Skeletal muscle satellite cell (primary cell): ENCODE results near the gene CFAP54.

ENCODE experiments used
- H3K27me3 ChIP-seq: 2 replicates; pipeline ENCODE4 v1.7.0; 2013; ENCODE audit warnings: low read length; ENCODE audit not compliant: control insufficient read depth, insufficient read depth
- H3K36me3 ChIP-seq: 2 replicates; pipeline ENCODE4 v1.7.0; 2013; ENCODE audit warnings: mild to moderate bottlenecking, control low read depth, low read length; ENCODE audit not compliant: insufficient read depth
- H3K4me1 ChIP-seq: 2 replicates; pipeline ENCODE4 v1.7.0; 2013; ENCODE audit warnings: low read length; ENCODE audit not compliant: control insufficient read depth, insufficient read depth
- H3K4me2 ChIP-seq: 2 replicates; pipeline ENCODE4 v1.7.0; 2013; ENCODE audit warnings: mild to moderate bottlenecking, low read length
- H3K4me3 ChIP-seq: 2 replicates; pipeline ENCODE4 v1.7.0; 2013; ENCODE audit warnings: low read length
- H3K9ac ChIP-seq: 2 replicates; pipeline ENCODE4 v1.7.0; 2013; ENCODE audit warnings: mild to moderate bottlenecking, low read depth, low read length, moderate library complexity
- H3K9me3 ChIP-seq: replicated peaks from 2 replicates; pipeline ENCODE4 v1.7.0; 2013; ENCODE audit warnings: mild to moderate bottlenecking, control low read depth, low read length

The CFAP54 gene

DNA sequence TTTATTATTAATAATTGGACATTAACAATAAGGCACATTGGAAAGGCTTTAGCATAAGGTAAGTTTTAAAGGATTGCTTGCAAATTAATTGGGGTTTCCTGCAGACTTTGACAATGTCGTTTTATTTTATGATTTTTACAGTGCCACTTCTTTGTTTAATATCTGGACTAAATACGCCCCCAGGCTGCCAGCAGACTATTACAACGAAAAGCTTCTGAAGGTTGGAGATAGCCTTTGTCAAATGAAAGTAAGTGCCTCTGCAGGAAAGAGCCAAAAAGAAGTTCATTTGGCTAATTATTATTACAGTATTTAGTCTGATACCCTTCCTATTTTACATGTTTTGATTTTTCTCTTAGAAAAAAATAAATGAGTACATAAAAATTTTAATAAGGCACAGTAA, 11.3 kb downstream of the CFAP54 start:
- Histone ChIP-seq H3K4me3 (peak overlapping the region; percentile 29), H3K4me1 (peaks cover 20% of the 10 kb centered on the region), H3K9me3 (no peaks in the 10 kb centered on the region), H3K4me2 (peak overlapping the region; percentile 24), H3K9ac (peak overlapping the region; percentile 54), H3K36me3 (no peaks in the 10 kb centered on the region), H3K27me3 (no peaks in the 10 kb centered on the region)

DNA sequence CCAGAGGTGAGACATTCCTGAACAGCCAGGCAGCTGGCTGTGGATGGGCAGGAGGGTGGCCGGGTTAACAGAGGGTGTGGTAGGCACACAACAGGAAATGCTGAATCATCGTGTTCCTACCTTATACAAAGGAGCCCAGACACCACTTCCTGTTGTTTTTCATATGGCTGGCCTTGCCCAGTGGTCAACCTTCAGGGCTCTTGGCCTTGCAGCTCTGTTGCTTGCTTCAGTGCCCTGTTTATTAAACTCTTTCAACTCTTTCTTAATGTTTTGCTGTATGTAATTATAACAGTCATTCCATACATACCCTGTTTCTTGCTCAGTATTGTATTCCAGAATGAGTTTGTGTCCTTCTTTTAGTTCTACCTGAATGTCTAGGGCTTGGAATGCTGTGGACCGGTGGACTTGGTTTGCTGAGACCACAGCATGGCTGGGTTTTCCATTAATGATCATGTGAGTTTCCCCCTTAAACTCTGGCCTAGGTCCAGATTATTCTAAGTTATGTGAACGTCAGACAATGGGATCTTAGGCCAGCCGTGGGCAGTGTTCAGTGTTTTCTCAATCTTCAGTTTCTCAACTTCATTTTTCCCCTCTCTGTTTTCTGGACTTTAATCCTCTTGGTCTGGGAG, 11.9 kb downstream of the CFAP54 start:
- Histone ChIP-seq H3K4me2 (peak overlapping the region; percentile 24), H3K9ac (peak overlapping the region; percentile 54), H3K27me3 (no peaks in the 10 kb centered on the region)

DNA sequence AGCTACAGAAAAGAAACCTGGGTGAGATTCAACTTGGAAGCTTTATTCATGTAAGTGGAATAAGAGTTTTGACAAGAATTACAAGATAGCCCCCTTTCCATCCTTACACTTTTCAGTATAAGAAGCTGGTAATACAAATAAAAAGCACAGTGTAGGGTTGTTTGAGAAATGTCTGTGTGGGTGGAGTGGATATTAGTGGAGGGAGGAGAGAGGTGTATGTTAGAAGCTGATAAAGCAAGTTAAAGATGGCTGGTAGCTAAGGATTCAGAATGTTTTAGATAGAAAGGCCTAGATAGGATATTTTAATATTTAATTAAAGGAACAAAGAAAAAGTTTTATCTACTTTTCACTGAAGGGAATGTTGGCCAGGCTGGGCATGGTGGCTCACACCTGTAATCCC, 12.5 kb downstream of the CFAP54 start:
- Histone ChIP-seq H3K9me3 (no peaks in the 10 kb centered on the region), H3K4me2 (peak overlapping the region; percentile 24), H3K4me3 (no peak overlapping the region), H3K36me3 (no peaks in the 10 kb centered on the region), H3K4me1 (peaks cover 20% of the 10 kb centered on the region), H3K9ac (peak overlapping the region; percentile 54), H3K27me3 (no peaks in the 10 kb centered on the region)

More for the DNA sequence above, 11.9 kb downstream of the CFAP54 start:
- H3K4me1 ChIP-seq = peaks cover 20% of the 10 kb centered on the region
- H3K9me3 ChIP-seq = no peaks in the 10 kb centered on the region
- no peaks in the 10 kb centered on the region for H3K36me3 ChIP-seq
- peak overlapping the region; percentile 29 for H3K4me3 ChIP-seq

DNA sequence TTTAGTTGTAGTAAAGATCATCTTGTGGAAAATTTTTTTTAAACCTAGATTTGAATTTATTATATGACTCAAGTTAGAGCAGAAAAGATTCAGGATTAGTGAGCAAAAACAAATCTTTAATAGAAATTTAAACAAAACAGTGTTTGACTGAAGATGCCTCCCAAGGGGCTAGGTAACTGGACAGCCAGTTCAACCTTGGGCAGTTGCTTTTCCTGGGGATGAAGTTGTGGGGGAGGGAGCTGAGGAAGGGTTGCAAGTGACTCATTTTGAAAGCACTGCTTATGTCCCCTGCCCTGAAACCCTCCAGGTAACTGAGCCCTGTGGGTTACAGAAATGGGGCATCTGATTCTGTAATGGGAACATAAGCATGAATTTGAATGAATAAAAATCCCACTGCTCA, 13.1 kb downstream of the CFAP54 start:
- Histone ChIP-seq H3K9ac (no peak overlapping the region), H3K36me3 (no peaks in the 10 kb centered on the region), H3K9me3 (no peaks in the 10 kb centered on the region), H3K27me3 (no peaks in the 10 kb centered on the region), H3K4me1 (peaks cover 20% of the 10 kb centered on the region), H3K4me2 (no peak overlapping the region), H3K4me3 (no peak overlapping the region)

DNA sequence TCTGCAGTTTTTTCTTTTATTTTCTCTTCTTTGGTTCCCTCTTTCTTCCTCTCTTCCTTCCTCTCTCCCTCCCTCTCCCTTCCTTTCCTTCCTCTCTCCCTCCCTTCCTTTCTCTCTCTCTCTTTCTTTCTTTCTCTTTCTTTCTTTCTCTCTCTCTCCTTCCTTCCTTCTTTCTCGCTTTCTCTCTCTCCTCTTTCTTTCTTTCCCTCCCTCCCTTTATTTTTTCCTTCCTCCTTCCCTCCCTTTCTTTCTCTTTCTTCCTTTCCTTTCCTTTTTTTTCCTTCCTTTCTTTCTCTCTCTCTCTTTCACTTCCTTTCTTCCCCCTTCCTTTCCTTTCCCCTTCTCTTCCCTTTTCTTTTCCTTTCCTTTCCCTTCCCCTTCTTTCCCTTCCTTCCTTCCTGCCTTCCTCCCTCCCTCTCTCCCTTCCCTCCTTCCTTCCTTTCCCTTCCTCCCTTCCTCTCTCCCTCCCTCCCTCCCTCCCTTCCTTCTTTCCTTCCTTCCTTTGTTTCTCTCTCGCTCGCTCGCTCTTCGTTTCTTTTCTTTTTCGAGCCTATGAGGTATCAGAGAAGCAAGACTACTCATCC, 13.7 kb downstream of the CFAP54 start:
- Histone ChIP-seq H3K9ac (no peak overlapping the region), H3K27me3 (no peaks in the 10 kb centered on the region), H3K9me3 (no peaks in the 10 kb centered on the region), H3K4me3 (no peak overlapping the region), H3K4me1 (peaks cover 20% of the 10 kb centered on the region), H3K4me2 (no peak overlapping the region), H3K36me3 (no peaks in the 10 kb centered on the region)

DNA sequence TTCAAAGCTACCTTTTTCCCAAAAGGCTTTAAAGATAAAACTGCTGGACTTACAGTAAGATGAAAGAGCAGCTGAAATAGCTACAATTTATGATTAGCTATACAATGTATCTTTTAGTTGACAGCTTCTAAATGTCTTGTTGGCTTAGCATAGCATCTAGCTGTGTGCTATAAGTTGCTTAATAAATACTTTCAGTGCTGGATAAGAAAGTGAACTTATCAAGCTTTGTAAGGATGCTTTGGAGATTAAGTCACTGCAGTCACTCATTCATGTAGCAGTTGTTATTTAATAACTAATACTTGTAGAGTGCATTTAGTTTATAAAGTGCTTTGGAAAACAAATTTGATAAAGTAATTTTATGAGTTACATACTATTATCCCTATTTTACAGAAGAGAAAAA, 14.6 kb downstream of the CFAP54 start:
- no peaks in the 10 kb centered on the region for H3K36me3 ChIP-seq
- no peaks in the 10 kb centered on the region for H3K9me3 ChIP-seq
- H3K4me1 ChIP-seq = peaks cover 20% of the 10 kb centered on the region
- H3K4me3 ChIP-seq = no peak overlapping the region
- H3K27me3 ChIP-seq = no peaks in the 10 kb centered on the region
- no peak overlapping the region for H3K9ac ChIP-seq
- H3K4me2 ChIP-seq = no peak overlapping the region

DNA sequence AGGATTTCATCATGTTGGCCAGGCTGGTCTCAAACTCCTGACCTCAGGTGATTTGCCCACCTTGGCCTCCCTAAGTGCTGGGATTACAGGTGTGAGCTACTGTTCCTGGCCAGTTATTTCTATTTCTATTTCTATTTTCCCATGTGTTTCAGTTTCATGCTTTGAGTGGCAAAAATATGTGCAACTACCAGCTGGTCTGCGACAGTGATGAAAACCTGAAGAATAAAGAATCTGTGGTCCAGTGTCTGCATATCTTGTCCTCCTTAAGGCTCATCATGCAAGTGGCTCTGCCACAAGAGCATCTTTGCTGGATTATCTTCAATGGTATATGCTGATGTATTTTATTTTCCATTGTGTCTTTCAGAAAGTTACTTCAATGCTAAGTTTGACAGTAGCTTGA, 17.4 kb downstream of the CFAP54 start:
- H3K4me2 ChIP-seq = no peak overlapping the region
- H3K27me3 ChIP-seq = no peaks in the 10 kb centered on the region
- H3K9ac ChIP-seq = no peak overlapping the region
- no peak overlapping the region for H3K4me3 ChIP-seq
- H3K9me3 ChIP-seq = no peaks in the 10 kb centered on the region
- H3K36me3 ChIP-seq = no peaks in the 10 kb centered on the region
- H3K4me1 ChIP-seq = peaks cover 8% of the 10 kb centered on the region

DNA sequence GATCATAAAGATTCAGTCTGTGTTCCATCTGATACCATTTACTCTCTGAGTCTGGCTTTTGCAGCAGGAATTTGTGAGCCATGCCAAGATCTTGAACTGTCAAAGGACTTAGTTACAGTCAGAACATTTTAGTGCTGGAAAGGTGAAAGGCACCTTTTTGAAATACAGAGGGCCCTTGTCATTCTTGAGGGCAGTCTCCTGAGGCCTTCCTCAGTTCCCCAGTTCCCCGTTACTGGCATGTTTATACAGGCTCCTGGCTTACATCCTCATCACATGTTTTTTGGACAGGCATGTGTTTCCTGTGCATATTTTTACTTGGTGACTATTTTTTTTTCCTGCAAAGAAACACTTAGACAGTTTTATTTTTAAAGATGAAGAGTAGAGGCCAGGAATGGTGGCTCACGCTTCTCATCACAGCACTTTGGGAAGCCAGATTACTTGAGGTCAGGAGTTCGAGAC, 21.0 kb downstream of the CFAP54 start:
- no peaks in the 10 kb centered on the region for H3K36me3 ChIP-seq
- H3K9ac ChIP-seq = no peak overlapping the region
- H3K27me3 ChIP-seq = no peaks in the 10 kb centered on the region
- no peak overlapping the region for H3K4me3 ChIP-seq
- H3K4me2 ChIP-seq = no peak overlapping the region
- H3K4me1 ChIP-seq = peaks cover 7% of the 10 kb centered on the region
- H3K9me3 ChIP-seq = no peaks in the 10 kb centered on the region

DNA sequence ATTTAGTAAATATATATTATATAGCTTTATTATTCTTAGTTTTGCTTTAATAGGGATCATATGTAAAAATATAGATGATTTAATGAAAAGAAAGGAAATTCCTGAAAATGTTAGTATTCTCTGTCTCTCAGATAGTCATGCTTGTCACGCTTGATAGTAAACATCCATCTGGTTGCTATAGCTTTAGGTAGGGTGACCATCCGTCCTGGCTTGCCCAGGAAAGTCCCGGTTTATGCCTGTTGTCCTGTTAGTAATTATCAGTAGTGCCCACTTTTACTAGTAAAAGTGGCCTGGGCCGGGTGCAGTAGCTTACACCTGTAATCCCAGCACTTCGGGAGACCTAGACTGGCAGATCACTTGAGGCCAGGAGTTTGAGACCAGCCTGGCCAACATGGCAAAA, 23.8 kb downstream of the CFAP54 start:
- Histone ChIP-seq H3K4me1 (peaks cover 7% of the 10 kb centered on the region), H3K27me3 (no peaks in the 10 kb centered on the region), H3K9ac (no peak overlapping the region), H3K9me3 (no peaks in the 10 kb centered on the region), H3K4me3 (no peak overlapping the region), H3K4me2 (no peak overlapping the region), H3K36me3 (no peaks in the 10 kb centered on the region)

DNA sequence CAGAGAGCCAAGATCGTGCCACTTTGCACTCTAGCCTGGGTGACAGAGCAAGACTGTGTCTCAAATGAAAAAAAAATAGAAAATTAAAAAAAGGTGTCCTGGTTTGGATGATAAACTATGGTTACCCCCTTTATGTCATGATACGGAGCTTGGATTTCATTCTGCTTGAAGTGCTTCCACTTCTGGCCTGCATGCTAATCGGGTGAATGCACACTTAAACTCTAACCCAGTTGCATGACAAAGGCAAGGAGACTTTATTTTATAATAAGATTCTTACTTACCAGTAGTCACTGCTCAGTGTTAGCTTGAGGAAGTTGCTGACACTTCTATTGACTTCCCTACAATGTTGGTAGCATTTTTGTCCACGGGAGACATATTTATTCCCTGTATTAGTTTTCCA, 24.3 kb downstream of the CFAP54 start:
- H3K9ac ChIP-seq = no peak overlapping the region
- no peaks in the 10 kb centered on the region for H3K36me3 ChIP-seq
- no peaks in the 10 kb centered on the region for H3K9me3 ChIP-seq
- no peak overlapping the region for H3K4me2 ChIP-seq
- H3K4me3 ChIP-seq = no peak overlapping the region
- no peaks in the 10 kb centered on the region for H3K27me3 ChIP-seq
- peaks cover 7% of the 10 kb centered on the region for H3K4me1 ChIP-seq

DNA sequence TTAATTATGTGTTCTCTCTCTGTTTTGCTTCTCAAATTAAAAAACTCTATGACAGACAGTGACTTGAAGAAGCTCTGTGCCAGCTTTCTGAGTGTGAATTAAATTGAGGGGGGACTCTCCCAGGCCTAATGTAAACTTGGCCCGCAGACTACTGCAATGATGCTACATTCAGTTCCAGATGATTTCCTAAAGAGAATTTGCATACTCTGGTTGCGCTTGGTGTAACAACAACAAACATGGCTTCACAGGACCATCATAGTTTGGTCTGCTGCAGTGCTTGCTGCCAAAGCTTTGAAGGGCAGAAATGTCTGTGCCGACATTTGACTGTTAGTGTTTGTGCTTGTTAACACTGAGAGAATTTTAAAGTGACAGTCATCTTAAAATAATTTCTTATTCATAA, 25.0 kb downstream of the CFAP54 start:
- Histone ChIP-seq H3K9ac (peak overlapping the region; percentile 5), H3K4me1 (peaks cover 7% of the 10 kb centered on the region), H3K9me3 (no peaks in the 10 kb centered on the region), H3K27me3 (no peaks in the 10 kb centered on the region), H3K4me2 (peak overlapping the region; percentile 3), H3K4me3 (no peak overlapping the region), H3K36me3 (no peaks in the 10 kb centered on the region)
